Measurements from ENCODE around the gene ERP44.
"Not testable (repeated sequence)": the region's sequence is repeated elsewhere in the genome, so short reads cannot be mapped to it uniquely, and the experiment has no call there.

The ERP44 gene

DNA sequence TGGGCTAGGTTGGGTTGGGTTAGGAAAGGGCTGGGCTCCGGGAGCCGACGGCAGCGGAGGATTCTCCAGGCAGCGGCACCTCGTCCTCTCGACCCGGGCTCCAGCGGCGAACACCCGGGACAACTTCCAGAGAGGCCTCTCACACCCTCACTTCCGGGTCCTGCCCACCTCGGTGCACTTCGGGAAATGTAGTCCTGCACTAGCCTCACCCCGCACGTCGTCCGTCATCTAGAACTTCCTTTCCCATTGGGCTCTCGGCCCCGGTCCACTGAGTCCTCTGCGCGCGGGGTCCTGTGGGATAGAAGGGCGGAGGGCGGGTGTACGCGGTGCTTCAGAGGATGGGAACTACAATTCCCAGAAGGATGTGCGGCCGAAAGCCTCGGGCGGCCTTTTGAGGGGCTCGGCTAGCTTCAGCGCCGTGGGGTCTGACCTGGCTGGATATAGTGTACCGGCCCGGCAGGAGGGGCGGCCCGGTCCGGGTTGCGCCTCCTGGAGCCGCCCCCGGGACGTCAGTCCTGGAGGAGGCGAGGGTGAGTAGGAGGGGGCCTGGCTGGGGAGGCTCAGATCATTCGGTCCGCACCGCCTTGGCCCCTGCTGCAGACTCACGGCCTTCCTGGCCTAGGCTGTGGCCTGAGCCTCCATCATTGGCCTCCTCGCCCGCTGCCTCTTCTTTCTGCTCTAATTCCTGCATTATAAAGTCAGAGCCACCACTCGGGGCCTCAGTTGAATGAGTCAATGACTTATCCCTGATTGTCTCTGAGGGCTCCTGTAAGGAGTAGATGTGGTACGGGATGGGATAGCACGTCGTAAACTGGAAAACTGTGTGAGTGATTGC, at the start of gene ERP44, which contains the start of gene INVS:
Gene ERP44, minus strand, starts transcription at position 114 of the 835 bp plus-strand sequence. CDS start 160 bp downstream, outside the sequence.
Gene INVS, plus strand, starts transcription at position 357 of the 835 bp plus-strand sequence. CDS start 5,279 bp downstream, outside the sequence.
- peak; percentile 100 for DNase-seq

DNA sequence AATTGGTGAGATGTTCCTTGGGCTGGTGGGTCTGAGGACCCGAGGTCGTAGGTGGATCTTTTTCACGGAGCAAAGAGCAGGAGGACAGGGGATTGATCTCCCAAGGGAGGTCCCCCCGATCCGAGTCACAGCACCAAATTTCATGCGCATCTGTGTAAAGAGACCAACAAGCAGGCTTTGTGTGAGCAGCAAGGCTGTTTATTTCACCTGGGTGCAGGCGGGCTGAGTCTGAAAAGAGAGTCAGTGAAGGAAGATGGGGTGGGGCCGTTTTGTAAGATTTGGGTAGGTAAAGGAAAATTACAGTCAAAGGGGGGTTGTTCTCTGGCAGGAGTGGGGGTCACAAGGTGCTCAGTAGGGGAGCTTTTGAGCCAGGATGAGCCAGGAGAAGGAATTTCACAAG, 47.2 kb upstream of the ERP44 start:
- not testable (repeated sequence) for DNase-seq

DNA sequence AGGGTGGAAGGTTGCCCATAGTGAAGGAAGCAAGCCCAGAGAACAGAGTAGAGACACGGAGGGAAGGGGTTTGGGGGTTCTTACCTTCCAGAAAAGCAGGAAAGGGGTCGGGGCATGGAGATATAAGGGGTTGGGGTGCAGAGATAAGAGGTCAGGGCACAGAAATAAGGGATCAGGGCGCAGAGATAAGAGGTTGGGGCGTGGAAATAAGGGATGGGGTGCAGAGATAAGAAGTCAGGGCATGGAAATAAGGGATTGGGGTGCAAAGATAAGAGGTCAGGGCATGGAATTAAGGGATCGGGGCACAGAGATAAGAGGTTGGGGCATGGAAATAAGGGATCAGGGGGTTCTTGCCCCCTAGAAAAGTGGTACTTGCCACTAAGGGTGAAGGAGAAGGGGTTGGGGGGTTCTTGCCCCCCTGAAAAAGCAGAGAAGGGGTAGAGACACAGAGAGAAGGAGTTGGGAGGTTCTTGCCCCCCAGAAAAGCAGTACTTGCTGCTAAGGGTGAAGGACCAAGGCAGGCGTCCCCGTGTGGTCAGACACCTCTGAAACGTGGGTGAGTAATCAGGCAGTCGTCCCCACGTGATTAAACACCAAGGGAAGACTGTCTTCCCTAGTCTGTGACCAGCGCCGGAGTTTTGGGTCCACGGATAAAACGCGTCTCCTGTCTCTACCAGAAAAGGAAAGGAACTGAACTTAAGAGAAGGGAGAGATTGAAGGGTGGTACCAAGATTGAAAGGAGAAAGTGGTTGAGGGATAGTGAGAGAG, 46.6 kb upstream of the ERP44 start:
- not testable (repeated sequence) for DNase-seq

DNA sequence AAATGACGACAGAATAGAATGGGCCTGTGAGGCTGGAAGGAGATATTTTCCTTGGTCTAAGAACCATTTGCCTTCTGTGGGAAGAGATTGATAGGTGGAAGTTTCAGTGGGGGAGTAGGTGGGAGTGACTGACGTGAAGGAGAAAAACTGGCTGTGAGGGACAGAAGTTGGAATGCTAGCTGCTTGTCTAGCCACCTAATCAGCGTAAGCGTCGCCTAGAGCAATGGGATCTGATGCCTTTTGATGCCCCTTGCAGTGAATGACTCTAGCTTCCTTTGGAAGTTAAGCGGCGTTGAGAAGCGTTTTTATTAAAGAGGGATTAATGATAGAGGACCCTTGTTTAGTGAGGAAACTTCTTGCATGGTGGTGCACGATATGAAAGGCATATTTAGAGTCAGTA, 43.1 kb upstream of the ERP44 start:
- DNase-seq: not testable (repeated sequence)

DNA sequence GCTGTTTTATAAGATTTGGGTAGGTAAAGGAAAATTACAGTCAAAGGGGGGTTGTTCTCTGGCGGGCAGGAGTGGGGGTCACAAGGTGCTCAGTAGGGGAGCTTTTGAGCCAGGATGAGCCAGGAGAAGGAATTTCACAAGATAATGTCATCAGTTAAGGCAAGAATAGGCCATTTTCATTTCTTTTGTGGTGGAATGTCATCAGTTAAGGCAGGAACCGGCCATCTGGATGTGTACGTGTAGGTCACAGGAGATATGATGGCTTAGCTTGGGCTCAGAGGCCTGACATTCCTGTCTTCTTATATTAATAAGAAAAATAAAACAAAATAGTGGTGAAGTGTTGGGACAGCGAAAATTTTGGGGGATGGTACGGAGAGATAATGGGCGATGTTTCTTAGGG, 41.5 kb upstream of the ERP44 start:
- DNase-seq: not testable (repeated sequence)

DNA sequence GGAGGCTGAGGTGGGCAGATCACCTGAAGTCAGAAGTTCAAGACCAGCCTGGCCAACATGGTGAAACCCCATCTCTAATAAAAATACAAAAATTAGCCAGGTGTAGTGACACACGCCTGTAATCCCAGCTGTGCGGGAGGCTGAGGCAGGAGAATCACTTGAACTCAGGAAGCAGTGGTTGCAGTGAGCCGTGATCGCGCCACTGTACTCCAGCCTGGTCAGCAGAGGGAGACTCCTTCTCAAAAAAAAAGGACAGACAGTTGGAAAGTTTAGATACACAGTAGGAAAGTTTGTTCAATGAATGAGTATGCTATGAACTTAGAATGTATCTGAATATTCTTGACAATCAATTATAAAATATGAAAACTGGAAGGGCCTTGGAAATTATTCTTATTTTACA, 38.0 kb upstream of the ERP44 start:
- not testable (repeated sequence) for DNase-seq

DNA sequence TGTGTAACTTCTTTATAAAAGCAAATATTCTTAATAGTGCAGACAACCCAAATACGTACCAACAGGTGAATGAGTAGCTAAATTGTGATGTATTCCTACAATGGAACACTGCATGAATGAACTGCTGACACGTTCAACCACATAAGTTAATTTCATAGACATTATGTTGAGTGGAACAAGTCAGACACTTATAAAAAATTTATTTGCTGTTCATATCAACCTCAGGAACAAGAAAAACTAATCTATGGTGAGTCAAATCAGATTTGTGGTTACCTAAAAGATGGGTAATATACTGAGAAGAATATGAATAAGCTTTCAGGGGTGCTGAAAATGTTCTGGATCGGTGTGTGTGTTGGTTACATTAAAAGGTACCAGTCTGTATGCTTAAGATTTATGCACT, 35.9 kb upstream of the ERP44 start:
- no peak for DNase-seq

DNA sequence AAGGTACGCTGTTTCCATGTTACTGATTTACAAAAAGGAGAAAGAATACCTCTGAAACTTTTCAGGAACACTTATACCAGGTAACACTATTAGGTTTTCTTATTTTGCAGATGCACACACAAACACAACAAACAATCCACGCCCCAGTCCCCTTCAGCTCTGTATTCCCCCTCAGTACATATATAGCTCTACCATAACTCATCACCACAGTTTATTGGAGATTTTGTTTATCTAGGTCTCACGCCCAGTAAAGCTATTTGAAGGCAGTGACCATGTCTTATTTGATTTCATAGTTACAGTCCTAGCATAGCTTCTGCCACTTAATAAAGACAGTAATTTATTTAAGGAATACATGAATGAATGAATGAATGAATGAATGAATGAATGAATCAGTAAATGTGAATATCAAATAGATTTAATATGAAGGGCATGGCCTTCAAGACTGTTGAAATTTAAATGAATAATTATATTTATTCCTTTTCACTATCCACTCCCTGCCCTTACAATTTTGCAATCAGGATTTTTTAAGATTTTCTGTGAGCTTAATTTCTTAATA, 33.2 kb upstream of the ERP44 start:
- DNase-seq: no peak

DNA sequence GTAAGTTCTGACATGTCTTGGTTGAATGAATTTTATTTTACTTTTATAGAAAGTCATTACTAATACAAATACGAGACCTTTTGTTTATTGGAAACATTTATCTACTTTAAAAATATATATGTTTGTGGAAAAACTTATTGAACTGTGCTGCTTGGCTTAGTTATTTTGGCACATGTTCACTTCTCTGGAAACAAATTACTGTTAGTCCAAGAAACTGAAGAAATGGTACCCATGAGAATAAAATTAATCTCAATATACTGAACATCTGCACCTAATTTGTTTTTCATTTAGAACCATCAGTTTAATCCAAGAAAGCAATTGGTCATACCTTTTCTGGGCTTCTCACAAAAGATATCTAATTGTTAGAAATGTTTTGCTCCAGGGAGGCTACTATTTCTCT, 32.4 kb upstream of the ERP44 start:
- no peak for DNase-seq

DNA sequence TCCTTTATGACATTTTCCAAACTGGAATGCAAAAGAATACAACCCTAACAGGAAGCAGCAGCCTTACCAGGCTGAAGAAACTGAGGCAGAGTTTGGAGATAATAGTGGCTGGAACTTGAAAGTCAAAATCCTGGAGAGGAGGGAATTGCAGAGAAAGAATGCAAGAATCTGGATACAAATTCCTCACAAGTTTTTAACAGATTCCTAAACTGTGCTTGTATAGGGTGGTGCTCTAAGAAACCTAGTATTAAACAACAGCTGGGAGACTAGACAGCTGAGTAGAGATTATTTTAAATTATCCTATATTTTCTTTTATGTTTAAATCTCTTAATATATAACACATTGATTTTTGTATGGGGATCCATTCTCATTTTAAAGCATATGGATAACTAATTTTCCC, 31.0 kb upstream of the ERP44 start:
- DNase-seq: no peak

DNA sequence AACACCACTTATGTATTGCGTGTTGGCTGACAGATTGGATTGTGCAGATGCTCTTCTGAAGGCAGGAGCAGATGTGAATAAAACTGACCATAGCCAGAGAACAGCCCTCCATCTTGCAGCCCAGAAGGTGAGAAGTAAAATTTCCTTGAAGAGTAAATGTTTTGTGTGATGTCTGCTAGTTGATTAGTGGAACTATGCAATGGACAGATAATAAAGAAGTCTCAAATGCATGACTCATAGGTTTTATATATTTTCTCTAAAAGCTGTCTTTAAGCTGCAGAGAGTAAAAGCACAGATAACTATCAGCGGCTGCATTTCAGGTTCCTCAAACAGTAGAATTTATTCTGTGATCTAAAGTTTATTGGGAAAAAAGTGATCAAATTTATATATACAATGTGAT, 27.6 kb upstream of the ERP44 start:
- no peak for DNase-seq

DNA sequence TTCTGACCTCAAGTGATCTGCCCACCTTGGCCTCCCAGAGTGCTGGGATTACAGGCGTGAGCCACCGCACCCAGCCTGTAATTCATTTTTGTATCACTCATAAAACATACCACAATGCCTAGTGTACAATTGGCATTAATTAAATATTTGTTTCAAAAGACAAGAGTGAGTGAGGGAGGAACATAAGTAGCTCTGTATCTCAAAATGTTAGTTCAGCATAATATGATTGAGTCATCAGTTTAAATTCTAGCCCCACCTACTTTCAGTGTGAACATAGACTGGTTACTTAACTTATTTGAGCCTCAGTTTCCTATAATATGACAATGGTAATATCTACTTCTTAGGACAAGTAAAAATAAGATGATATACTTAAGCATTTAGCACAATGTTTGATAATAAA, 27.1 kb upstream of the ERP44 start:
- no peak for DNase-seq

DNA sequence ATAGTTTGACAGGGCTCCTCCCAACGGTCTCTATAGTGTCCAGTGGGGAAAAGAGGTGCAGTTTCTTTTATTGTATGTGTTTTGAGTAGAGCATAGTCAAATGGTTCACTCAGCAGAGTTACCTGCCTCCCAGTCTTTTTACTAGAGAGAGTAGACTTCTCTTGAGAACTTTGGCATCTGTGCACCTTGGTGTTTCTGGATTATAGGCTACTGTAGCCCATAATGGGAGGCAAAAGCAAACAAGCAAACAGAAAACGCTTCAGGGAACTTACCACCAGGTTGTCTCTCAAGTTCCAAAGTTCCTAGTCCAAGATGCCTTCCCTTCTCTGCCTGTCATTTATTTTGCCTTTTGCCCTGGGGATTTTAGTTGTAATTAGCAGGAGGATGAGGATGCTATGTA, 26.4 kb upstream of the ERP44 start:
- no peak for DNase-seq

DNA sequence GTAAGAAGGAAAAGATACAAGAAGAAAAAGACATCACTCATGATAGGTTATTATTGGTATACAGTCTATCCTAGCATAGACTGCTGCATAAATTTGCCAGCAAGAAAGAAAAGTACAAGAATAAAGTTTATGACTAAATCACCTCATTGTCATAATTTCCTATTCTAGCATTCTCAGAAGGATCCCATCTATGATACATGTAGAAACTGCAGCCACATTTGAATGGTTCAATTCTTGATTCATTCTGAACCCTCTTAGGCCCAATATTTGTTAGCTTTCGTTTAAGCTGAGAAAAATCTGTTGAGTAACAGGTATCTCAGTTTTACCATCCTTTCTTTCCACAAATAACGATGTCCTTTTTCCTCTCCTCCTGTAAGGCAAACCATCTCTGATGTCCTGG, 21.5 kb upstream of the ERP44 start:
- no peak for DNase-seq

DNA sequence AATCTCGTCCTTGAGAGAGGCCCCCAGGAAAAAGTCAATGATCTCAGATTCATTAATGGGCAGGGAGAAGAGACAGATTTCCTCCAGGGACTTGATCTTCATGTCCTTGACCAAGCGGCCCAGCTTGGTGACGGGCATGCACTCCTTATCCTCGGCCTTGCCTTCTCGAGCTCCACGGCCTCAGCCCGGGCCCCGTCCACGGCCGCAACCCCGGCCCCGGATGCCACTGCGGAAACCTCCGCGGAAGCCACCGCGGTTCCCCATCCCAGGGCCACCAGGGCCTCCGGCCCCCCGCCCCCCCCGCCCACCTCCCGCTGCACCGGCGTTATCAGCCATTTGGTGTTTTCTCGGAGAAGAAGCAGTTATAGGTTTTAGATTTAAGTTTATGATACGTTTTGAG, 18.5 kb upstream of the ERP44 start:
- DNase-seq: no peak

DNA sequence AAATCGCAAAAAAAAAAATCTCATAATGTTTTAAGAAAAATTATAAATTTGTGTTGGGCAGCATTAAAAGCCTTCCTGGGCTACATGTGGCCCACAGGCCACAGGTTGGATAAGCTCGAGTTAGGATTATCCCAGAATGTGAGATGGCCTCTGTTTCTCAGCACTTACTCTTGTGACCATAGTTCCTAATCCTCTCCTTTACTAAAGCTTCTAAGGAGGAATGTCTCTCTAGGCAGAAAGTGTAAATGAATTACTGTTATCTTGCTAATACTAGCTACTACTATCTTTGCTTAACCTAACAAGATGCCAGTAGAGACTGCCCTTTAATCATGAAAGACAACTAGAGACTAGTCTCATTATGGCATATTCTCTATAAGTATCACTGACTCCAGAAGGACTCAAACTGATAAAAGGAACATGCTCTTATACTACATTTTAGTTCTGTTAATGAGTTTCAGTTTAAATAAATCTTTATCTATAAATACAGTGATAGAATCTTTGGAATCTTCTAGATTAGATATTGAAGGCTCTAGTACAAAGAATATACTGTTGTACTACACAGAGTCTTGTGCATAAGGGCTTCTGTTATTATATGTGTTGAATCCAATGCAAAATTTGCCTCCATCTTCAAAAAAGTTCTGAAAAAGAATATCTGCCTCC, 14.0 kb upstream of the ERP44 start:
- no peak for DNase-seq

DNA sequence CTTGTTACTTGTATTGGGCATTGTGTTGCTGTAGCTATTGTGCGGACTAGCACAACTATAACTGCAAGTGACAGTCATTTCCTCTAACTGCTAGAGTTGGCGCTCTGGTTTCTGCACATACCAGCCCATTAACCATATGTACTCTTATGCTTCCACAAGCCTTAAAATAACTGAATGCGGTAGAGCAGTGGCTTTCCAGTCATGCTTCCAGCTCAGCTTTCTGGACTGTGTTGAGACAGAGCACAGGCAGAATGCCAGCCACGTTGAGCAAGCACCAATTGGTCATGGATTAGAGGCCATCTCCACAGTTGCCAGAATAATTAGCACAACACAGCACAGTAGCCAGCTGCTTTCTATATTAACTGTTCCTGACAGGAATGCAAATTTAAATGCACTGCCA, 12.4 kb upstream of the ERP44 start:
- DNase-seq: no peak

DNA sequence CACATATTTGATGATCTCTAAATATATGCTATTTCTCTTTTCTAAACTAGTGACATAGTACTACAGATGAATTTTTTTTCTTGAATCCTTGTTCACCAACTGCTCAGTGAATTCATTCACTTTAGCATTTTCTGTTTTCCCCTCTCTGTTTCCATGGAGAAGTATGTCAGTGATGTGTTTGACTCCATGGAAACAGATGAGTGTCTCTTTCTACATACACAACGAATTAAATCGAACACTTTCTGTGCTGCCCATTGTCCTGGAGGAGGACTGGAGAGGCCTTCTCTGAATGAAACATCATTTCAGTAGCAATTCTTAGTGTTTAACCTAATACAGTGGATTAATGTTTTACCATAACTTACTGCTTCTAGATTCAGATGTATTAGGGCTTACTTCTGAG, 9.8 kb upstream of the ERP44 start:
- DNase-seq: no peak

DNA sequence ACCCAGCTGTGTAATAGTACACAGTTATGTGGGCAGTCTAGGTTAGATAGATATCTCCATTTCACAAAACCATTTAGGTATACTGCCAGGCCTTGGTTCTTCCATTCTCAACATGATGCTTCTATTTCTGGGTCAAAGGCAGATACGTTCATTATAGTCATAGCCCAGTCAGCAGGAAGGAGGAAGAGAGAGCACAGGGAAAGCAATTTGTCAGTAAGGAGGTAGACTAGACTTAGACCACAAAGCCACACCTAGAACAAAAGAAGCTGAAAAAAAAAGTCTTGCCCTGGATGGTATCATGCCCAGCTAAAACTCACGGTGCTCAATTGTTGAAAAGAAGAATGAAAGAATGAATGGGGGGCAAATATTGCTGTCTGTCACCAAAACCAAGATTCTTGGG, 7.8 kb upstream of the ERP44 start:
- no peak for DNase-seq

DNA sequence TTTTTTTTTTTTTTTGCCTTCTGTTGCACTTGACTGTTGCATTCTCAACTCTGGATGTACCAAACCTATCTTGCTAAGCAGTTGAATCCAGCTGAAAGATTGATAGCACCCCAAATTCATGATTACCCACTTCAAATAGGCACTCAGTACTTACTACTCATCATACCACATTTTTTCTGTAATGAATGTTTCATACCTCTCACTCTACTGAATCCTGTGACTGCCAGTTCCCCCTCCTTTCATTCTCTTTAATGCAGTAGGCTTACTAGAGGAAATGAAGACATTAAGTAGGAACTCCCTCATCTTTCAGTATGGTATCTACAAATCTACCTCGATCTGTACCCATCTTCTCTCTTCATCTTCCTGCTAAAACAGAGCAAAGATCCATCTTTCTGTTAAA, 7.1 kb upstream of the ERP44 start:
- DNase-seq: no peak

DNA sequence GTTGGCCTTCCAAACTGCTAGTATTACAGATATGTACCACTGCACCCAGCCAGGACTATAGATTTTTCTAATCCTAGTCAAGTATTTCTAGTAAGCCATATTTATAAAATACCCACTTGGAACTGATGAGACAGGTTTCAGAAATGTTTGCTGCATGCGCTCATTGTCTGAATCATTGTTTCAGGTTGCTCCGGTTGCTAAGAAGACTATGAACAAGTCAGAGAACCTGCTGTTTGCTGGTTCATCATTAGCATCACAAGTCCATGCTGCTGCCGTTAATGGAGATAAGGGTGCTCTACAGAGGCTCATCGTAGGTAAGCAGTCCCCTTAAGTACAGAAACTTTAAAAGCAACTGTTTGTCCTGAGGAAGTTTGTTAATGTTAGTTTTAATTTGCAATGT, 5.5 kb upstream of the ERP44 start:
- no peak for DNase-seq

DNA sequence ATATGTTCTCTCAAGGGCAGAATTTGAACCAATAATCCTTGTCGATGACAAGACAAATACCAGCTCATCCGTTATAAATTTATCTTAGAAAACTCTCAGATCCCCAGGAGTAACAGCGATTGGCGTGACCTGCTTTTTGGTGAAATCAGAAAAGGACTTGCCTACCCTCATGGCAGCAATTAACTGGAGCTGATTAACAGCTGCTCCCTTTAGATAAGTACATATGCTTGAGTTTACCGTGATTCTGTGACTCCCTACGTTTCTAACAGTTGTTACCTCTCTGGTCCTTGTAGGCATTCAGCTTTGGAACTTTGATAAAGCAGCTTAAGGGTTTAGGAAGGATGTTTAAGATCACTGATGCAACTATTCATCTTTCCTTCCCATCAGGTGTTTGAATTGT, 2.8 kb upstream of the ERP44 start:
- DNase-seq: no peak

DNA sequence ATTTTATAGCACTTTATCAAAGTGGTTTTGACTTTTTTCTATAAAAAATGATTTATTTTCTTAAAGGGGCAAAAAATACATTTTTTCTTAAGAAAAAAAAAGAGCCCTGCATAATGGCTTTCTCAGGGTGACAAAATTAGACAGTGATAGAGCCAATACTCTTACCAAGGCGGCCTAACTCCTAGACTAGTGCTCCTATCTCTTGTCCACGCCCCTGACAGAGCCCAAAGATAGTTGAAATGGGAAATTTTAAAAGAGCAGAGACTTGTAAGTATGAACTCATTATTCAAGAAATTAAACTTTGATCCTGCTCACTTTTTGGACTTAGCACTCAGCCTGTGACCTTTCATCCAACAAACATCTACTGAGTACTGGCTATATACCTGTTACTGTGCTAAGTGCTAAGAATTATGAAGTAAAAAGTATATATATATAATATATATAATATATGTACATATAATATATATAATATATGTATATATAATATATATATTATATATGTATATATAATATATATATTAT, 1.4 kb upstream of the ERP44 start:
- DNase-seq: no peak
